GM12873 (cell line): ENCODE measurements around the gene ILDR2.

Experiments
- CTCF ChIP-seq: IDR thresholded peaks from 2 replicates; pipeline ENCODE4 v1.5.1; 2012; ENCODE audit warnings: low read depth, mild to moderate bottlenecking, moderate library complexity, low read length, control low read depth; ENCODE audit not compliant: insufficient read depth; ENCODE audit errors: missing control alignments

ILDR2 gene

DNA sequence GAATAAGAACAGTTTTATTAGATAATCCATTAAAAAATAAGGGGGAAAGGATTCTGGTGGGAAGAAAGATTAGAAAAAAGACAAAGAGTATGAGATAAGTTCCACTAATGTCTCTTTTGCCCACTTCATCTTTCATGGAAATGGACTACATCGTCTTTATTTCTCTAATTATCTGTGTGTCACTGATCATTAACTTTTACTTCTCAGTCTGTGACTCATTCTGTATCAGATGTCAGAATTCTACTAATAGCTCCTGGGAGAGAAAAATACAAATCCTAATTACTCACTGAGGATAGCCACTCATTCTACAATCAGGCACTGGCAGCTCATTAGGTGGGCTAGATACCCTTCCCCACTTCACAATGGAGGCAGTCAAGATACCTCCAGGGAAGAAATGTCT, 41.7 kb downstream of the ILDR2 start:
- no peak for TF ChIP-seq CTCF

DNA sequence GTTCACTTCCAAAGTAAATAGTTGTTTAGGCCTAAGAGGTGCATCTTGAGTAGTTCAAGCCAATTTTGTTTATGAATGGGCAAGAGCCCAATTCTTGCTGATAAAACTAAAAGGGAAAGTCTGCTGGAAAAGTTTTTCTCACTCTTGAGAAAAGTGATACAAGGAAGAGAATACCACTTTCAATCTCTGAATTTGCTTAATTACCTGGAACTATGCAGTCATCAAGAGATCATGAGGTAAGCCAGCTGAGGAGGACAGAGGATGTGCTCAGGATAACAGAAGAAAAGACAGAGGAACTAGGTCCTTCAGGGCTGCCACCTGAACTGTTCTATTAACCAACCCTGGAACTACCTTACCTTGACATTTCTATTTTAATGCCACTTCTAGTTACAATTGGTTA, 42.2 kb downstream of the ILDR2 start:
- TF ChIP-seq CTCF, result no peak

- TF ChIP-seq CTCF, result no peak
These were observed 45.4 kb downstream of the ILDR2 start for GRCh38 chr1:166929911-166930310.

- no peak for TF ChIP-seq CTCF
These were observed 47.6 kb downstream of the ILDR2 start for GRCh38 chr1:166927701-166928100.

DNA sequence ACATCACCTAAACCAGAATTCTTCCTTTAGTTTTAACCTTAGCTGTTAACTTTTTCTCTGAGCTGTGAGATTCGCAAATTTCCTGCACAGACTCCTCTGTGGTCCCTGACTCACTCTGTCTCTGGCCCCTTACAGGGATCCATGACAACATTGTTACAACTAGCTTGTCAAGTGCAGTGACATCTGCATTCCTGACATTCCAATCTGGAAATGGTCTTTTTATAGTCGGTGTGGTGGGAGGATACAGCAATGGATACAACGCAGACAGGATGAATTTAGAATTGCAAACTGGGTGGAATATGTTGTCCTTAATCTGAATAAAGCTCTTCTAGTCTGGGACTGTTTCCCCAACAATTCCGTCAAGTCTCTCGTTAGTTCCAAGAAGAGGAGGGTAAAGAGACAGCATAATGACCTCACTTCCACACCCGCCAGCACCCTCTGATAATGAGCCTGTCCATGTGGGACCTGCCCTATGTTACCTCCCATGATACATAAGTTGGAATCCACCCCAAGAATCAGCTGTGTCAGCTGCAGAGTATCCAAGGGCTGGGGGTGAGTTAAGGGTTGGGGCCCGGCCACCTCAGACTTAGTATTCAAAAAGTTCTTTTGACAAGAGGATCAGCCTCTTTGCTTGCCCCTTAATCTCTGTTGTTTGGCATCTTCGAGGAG, 49.4 kb downstream of the ILDR2 start:
- no peak for TF ChIP-seq CTCF

- no peak for TF ChIP-seq CTCF
These were observed 50.4 kb downstream of the ILDR2 start for GRCh38 chr1:166924823-166925541.

DNA sequence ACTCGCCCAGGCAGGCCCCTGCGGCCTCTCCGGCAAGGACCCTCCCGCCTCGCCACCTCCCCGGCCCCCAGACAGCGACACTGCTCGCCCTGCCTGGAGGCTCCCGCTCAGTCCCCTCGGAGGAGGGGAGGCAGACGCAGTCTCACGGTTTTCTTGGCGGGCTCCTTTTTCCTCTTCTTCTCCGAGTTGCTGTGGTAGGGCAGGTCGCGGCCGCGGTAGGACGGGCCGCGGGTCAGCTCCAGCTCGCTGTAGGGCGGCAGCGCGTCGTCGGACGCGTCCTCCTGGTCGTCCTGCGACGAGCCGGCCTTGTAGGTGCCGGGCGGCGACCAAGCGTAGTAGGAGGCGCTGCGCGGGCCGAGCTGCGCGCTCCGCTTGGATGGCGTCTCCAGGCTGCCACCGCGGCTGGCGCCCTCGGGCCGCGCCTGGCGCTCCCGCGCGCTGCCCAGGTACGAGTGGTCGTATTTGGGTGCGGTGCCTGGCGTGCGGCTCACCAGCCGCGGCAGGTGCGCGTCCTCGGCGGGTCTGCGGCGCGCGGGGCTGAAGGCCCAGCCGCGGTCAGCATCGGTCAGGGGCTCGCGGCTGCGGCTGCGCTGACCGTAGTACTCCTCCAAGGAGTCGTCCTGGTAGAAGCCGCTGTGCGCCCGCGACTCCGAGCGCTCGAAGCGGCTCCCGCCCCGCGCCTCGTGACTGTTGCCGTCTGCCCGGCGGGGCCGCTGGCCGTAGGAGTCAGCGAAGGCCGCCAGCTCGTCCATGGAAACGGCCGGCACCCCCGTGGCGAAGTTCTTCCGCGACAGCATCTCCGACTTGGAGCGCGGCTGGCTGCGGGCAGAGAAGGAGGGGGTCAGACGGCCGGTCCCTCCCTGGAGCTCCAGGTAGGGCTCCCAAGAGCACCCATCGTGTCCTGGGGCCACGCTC, 54.5 kb downstream of the ILDR2 start:
- no peak for TF ChIP-seq CTCF
